ENCODE data around the gene XKR7.
A peak's percentile ranks its signal among the peaks of the same experiment; 100 is the strongest.

Gene XKR7

DNA sequence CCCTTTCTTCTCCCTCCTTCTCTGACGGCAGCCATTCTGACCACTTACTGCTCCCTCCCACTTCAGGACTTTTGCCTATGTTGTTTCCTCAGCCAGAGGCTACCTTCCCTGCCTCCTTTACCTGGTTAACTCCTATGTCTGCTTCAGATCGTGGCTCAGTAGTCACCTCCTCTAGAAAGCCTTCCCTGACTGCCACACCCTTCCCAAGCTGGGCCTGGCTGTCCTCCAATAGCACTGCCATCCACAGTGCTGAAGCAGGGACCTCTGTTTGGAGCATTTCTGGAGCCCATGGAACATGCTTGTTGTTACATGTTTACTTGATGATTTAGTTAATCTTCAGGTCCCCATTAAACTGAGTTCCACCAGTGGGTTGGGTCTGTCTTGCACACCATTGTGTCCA lies 13.8 kb downstream of the XKR7 start:
- no peak for DNase-seq

DNA sequence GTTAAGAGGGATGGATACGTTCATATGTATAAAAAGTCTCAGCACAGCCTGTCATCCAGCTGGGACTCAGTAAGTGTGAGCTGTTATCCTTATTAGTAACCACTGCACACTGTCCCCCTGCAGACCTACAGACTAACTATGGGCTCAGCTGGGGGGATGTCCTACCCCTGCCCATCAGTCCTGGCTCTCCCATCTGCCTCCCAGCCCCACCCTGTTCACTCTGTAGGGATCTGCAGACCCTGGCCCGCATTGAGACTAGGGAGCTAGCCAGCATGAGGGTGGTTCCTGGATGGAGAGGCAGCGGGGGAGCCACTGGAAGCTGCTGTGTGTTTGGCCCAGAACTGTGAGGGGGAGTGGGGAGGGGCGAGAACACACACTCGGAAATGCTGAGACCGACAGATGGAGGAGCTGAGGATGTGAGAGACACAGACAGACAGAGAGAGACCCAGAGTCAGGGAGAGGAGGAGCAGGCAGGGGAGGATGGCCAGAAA lies 17.1 kb downstream of the XKR7 start:
- no peak for DNase-seq

DNA sequence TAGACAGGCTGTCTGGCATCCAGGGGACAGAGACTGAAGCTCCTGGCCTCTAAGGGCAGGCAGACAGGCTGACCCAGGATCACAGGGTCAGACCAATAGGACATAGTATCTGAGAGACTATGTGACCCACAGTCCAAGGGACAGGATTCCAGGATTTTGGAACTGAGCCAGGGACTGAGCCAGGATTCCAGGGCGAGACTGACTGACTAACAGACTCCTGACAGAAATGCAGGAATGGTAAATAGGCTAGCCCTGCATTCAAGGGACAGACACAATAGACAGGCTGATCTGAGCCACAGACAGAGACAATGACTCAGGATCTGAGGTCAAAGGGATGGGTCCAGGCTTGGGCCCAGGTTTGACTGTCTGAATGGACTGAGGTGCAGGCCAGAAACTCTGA lies 19.8 kb downstream of the XKR7 start:
- no peak for DNase-seq

DNA sequence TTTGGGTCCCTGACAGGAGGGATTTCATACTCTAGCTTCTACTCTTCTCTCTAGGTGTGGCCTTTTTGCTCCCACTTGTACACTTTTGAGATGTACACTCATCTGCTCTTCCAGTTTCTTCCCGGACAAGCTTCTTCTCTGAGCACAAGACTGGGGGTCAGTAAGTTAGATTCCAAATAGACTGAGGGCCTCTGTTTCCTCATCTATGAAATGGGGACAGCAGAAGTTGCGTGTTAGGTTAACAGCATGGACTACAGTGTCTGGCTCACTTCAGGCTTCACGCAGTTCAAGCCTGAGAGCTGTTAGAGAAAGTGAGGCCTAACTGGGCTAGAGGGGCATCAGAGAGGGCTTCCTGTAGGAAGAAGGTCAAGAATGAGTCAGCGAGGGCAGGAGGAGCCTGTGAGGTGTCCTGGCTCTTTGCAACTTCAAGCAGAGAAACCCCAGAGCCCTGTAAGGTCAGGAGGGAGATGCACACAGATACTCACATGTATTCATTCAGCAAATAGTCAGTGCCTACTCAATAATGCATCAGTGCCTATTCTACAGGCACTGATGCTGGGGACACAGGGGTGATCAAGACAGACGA lies 20.6 kb downstream of the XKR7 start:
- DNase-seq: no peak

DNA sequence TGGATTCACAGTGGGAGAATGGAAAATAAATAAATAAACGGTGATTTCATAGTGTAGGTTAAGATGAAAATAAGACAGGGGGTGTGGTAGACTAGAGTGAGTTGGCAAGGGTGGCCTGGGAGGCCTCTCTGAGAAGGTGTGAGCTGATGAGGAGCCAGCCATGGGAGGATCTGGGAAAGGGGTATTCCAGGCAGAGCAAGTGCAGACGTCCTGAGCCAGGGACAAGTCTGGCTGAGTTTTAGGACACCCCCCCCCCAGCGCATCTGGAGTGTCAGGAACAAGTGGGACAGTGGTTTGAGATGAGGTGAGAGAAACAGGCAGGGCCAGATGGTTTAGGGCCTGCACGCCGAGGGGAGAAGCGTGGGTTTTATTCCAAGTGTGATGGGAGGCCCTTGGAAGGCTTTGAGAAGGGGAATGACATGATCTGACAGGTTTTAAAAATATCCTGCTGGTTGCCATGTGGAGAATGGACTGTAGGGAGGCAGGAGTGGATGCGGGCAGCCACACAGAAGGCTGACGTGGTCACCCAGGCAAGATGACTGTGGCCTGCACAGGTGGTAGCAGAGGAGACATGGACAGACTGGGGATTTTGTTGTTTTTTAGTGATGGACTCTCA lies 21.2 kb downstream of the XKR7 start:
- no peak for DNase-seq

DNA sequence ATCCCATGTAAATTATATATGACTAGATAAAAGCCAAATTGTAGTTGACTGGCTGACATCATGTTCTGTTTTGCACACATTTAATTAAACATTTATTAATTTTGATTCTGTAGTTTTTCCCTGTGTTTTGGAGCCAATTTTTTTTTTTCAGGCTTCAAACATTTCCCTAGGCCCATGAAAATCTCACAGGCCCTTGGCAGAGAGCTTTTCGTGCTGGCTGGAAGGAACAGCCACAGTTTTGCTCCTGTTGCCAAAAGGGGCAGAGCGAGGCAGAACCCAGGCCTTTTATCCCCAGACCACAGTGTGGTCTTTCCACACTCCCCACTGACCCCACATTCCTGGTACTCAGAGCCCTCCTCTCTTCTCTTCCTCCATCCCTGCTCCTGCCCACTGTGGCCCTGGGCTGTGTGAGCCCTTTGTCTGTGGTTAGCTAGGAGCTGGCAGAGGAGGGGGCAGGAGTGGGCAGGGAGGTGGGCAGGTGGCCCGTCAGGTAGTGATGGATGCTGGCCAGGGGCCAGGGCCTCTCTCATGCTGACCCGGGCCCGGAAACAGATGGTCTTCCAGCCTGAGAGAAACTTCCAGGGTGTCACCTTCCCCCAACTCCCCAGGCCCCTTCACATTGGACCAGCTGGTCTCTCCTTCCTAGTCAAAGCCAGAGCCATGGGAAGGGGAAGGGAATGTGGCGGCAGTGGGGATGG lies 22.8 kb downstream of the XKR7 start:
- DNase-seq: no peak

DNA sequence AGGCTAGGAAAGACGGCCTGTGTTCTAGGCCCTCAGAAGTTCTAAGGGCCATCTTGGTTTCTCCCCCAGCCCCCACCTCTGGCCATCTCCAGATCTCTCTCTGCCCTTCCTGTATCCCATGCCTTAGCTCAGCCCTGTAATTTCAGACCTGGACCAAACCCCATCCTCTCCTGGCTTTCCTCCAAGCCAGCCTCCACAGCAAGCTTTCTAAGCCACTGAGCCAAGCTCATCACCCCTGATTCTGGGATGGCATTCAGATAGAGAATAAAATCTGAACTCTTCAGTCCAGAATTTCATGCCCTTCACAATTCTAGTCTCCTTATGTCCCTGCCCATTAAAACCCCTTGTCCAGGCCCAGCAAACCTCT lies 23.4 kb downstream of the XKR7 start:
- DNase-seq: no peak

DNA sequence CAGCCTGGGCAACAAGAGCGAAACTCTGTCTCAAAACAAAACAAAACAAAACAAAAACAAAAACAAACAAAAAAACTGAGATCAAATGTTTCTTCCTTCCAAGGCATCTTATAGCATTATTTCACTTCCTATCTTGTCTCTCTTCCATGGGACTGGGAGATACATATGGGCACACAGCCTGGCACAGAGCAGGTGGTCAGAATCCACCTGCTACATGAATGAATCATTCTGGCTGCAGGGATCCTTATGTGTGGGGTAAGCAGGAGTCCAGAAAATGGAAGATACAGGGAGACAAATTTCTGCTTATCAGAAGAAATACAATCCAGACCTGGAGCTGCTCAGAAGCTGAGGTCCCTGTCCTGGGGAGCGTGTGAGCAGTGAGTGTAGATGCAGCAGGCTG lies 24.1 kb downstream of the XKR7 start:
- DNase-seq: no peak

DNA sequence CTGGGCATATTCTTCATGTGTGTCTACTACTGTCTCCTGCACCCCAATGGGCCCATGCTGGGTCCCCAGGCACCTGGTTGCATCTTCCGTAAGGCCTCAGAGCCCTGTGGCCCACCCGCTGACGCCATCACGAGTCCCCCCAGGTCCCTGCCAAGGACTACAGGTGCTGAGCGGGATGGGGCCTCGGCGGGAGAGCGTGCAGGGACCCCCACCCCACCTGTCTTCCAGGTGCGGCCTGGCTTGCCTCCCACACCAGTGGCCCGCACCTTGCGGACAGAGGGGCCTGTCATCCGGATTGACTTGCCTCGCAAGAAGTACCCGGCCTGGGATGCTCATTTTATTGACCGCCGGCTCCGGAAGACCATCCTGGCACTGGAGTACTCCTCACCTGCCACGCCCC lies 29.0 kb downstream of the XKR7 start:
- no peak for DNase-seq

DNA sequence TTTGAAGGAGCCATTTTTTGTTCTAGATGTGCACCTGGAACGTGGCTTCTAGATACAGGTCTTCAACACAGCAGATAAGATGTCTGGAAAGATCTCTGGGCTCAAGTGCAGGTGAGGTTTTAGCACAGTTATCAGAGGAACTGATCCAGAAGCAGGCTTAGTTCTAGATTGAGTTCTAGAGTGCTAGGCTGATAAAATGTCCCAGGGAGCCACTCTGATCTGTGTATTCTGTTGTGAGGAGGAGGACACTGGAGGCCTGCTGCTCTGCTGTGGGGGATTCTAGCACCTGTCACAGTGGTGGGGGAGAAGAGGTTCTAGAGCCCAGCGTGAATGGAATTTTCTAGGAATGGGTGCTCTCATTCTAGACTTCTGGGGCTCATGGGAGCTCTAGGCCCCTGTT lies 30.3 kb downstream of the XKR7 start:
- DNase-seq: no peak

DNA sequence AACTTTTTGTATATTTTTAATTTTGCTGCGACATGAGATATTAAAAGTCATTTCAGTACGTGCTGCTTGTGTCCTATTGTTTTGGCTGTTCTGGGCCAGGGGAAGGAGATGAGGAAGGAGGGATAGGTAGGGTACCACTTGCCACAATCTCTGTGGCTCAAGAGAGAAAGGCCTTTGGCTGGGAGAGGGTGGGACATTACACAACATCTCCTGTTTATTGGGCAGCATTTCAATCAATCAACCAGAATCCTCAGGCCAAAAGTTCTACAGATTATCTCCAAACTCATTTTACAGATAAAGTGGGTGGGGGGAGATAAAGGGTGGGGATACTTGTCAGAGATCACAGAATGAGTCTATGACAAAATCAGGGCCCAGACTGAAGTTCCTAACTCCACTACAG lies 35.4 kb downstream of the XKR7 start:
- DNase-seq: no peak

DNA sequence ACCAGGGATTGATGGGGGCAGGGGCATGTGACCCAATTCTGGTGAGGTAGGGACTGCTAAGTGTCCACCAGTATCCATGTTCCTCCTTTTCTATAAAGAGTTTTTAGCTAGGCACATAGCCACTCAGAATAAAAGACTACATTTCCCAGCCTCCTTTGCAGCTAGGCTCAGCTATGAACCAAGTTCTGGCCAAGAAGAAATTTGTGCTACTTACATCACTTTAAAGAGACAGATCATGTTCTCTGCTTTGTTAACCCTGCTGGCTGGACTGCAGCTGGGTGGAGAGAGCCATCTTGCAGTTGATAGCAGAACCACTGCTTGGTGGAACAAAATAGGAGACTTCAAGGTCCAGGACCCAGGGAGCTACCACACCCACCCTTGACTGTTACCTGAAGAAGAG lies 37.0 kb downstream of the XKR7 start:
- DNase-seq: peak; percentile 41

DNA sequence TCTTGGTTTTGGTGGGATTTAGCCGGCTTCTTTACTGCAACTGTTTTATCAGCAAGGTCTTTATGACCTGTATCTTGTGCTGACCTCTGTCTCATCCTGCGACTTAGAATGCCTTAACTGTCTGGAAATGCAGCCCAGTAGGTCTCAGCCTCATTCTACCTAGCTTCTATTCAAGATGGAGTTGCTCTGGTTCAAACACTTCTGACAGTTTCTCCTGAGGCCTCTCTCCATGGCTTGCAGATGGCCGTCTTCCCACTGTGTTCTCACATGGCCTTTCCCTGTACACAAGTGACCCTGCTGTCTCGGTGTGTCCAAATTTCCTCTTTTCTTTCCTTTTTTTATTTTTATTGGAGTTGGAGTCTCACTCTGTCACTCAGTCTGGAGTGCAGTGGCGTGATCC lies 38.1 kb downstream of the XKR7 start:
- DNase-seq: no peak

DNA sequence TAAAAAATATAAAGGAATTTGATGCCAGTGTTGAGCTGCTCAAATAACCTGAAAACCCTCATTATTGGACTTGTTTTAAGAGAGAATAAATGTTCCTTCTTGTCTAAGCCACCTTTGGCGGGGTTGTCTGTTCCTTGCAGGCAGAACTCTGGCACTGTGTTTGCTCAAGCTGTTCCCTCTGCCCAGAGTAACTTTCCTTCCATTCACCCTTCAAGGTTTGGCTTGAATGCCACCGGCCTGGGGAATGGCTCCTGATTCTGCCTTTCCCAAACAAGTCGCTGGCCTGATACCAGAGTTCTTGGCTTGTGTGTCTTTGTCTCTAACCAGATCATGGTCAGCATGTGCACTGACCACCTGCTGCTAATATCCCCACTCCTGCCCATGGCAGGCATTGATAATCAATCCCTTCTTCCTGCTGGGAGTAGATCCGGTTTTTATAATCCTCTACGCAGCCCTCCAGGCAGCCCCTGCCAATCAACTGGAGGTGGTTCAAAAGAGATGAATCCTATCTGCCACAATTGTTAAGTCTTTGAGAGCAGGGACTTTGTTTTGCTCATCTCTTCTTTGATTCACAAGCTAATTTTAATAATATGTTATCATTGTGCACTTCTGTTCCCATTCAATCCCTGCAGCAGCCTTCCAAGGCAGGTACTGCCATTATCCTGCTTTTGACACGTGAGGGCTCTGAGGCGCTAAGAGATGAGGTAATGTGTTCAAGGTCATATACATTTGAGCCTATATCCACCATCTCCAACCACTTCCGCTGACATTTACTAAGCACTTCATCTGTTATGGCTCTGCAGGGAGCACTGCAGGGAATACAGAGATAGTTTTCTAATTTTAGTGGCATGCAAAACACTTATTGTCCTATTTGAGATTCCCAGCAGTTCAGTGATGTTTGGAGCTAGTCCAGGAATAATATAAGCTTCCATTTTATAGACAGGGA lies 39.2 kb downstream of the XKR7 start:
- DNase-seq: no peak

DNA sequence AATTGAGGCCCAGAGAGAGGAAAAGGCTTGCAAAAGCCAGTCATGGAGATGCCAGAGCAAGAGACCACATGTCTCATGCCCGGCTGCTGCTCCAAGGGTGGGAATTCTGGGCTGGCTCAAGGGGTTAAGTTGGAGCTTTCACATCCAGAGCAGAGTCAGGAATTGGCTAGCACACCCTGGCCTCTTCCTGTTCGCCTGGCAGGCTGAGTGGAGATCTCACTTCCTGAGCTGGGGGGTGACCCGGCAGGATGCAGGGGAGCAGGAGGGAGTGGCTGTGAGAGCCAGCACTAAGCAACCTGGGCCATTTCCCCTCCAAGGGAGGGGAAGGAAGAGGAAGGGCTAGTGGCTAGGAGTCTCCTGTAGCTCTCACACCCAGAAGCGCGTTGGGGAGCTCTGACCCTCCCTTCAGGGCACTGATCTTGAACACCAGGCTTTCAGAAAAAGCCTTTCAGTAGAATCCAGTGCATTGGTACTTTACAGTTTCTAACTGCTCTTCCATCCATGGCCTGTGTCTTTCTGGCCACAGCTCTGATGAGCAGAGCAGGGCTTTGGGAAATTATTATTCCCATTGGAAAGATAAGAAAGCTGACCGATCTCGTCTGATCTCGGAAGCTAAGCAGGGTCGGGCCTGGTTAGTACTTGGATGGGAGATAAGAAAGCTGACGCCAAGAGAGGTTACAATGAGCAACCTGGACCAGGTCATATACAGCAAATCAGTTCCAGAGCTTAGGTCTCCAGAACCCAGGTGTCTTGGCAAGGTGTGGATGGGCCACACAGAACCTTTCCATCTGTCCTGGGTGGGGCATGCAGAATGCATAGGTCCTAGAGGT lies 40.1 kb downstream of the XKR7 start:
- no peak for DNase-seq

DNA sequence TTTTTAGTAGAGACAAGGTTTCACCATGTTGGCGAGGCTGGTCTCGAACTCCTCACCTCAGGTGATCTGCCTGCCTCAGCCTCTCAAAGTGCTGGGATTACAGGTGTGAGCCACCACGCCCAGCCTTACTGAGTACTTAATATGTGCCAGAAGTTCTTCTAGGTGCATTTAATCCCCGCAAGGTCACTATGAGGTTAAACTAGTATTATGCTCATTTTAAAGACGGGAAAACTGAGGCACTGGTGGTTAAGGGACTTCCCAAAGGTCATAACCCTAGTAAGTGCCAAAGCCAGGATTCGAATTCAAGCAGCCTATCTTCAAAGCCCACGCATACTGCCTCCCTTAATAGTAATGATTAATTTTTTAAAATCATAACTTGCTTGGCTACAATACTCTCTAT lies 41.6 kb downstream of the XKR7 start:
- no peak for DNase-seq

DNA sequence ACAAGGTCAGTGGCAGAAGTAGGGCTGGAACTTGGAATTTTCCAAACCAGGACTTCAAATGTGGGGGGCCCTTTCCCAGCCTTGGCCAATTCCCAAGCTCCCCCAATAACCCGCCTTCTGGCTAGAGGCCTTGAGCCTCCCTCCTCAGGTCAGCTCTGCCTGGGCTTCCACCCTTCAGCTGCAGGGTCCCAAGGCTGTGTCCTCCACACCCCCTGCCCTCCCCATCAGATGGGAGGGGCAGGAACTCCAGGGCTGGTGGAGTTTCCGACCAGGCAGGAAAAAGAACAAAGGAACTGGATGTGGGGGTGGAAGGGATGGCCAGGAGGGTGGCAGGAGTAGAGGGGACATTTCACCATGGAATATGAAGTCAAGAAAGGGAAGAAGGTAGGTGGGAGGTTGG lies 42.1 kb downstream of the XKR7 start, which contains the start of gene CCM2L:
CCM2L (plus strand) TSS at position 338 of the 400 bp plus-strand sequence; CDS start at position 355, 17 bp downstream.
- DNase-seq: no peak

DNA sequence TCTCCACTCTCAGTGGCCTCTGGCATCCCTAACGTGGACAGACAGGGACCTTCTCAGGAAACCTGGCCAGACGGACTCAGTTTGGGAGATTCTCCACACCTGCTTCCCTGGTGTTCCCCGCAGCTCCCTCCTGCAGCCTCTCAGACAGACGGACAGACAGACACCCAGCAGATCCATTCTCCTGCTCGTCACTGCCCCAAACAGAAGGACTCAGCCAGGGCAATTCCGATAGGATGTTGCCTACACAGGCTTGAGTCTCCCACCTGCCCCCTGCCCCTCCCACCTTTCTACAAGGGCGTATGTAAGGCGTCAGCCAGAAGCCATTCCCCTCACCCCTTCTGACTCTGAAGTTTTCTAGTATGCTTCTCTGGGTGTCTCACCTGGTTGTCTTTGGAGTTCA lies 42.7 kb downstream of the XKR7 start:
- no peak for DNase-seq

DNA sequence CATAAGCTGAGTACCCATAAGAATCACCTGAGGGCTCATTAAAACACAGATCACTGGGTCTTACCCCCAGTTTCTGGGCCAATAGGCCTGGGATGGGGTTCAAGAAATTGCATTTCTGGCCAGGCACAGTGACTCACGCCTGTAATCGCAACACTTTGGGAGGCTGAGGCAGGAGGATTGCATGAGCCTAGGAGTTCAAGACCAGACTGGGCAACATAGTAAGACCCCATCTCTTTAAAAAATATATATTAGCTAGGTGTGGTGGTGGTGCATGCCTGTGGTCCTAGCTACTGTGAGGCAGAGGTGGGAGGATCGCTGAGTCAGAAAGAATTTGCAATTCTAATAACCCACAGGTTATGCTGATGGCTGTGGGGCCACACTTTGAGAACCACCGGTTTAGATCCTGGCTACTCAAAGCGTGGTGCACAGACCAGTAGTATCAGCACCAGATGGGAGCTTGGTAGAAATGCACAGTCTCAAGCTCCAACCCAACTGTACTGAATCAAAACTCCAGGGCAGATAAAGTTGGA lies 44.3 kb downstream of the XKR7 start:
- no peak for DNase-seq

DNA sequence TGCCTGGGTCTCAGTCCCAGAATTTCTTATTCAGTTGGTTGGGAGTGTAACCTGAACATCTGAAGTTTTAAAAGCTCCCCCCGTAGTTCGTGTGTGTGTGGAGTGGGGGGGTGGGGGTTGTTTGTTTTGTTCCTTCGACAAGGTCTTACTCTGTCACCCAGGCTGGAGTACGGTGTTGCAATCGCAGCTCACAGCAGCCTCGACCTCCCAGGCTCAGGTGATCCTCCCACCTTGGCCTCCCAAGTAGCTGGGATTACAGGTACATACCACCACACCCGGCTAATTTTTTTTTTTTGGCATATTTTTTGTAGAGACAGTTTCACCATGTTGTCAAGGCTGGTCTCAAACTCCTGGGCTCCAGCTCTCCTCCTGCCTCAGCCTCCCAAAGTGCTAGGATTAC lies 45.4 kb downstream of the XKR7 start:
- no peak for DNase-seq

DNA sequence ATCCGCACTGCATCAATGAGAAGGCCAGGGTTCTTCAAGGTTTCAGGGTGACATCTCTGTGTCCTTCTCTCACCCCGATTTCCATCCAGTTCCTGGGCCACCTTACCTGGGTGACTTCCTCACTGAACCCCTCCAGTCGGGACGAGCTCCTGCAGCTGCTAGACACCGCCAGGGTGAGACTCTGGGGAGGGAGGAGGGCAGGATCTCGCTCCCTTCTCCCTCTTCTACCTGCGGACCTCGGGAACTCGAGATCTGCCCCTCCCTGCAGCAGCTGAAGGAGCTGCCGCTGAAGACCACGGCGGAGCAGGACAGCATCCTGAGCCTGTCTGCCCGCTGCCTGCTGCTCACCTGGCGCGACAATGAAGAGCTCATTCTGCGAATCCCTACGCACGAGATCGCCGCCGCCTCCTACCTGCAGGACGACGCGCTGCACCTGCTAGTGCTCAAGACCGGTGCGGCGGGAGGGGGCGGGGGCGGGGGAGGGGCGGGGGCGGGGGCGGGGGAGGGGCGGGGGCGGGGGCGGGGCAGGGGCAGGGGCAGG lies 49.8 kb downstream of the XKR7 start:
- no peak for DNase-seq
